Heart right ventricle (tissue), 16 donors: ENCODE measurements around the gene EPO. TPM values are rescaled to one million over a fixed set of nuclear protein-coding genes. Genes with fewer than 3 reads are reported as not detected.

Experiments
- ATAC-seq, 8 donors: fragments of 200-7000 bp; cut with Tn5 transposase; one replicate each; pipeline ENCODE4 v1.9.1; 2020; ENCODE audit warnings: mild to moderate bottlenecking in 8 of 8, moderate library complexity in 8 of 8, moderate number of reproducible peaks in 1 of 8
- DNase-seq, 2 donors: peaks; one replicate each; pipeline ENCODE4 v3.0.0-alpha.2; 2020
- H3K27ac ChIP-seq, 10 donors: fragments of 200-600 bp; sonication (generic) in 2 of 10; one replicate each; pipeline versions ENCODE4 v1.5.0 to v1.8.0; 2020 to 2022; ENCODE audit warnings: mild to moderate bottlenecking in 3 of 10
- H3K27me3 ChIP-seq, 7 donors: fragments of 200-600 bp; one replicate each; pipeline ENCODE4 v1.8.0; 2021 to 2022; ENCODE audit warnings: mild to moderate bottlenecking in 2 of 7
- H3K36me3 ChIP-seq, 9 donors: fragments of 200-600 bp; sonication (generic) in 1 of 9; one replicate each; pipeline versions ENCODE4 v1.5.0 to v1.8.0; 2020 to 2022; ENCODE audit warnings: mild to moderate bottlenecking in 2 of 9
- H3K4me1 ChIP-seq, 9 donors: fragments of 200-600 bp; sonication (generic) in 1 of 9; one replicate each; pipeline versions ENCODE4 v1.5.0 to v1.8.0; 2020 to 2022; ENCODE audit warnings: mild to moderate bottlenecking in 4 of 9
- H3K4me3 ChIP-seq, 10 donors: fragments of 200-600 bp; sonication (generic) in 2 of 10; one replicate each; pipeline versions ENCODE4 v1.5.0 to v1.8.0; 2020 to 2022; ENCODE audit warnings: mild to moderate bottlenecking in 7 of 10, moderate library complexity in 2 of 10
- H3K9me3 ChIP-seq, 11 donors: fragments of 200-600 bp in 10 of 11; sonication (generic) in 2 of 11; one replicate each; pipeline versions ENCODE4 v1.5.0 to v1.8.0; 2013 to 2022; ENCODE audit warnings: mild to moderate bottlenecking in 2 of 11, control low read depth in 1 of 11, moderate library complexity in 1 of 11
- WGBS, 2 donors: extraction: QIAGEN DNeasy Blood & Tissue Kit; methylation state at CpG; one replicate each; pipeline ENCODE4 v1.1.7; 2013; ENCODE audit warnings: inconsistent platforms in 1 of 2; 5-methylcytosine and 5-hydroxymethylcytosine counted together
- intact Hi-C, 10 donors: fragments of 100-400 bp; cut with DNase I; formaldehyde crosslinking; loops; one replicate each; pipeline versions ENCODE4 v1.11.1 to v1.14.2; 2022
- polyA plus RNA-seq, 2 donors: library from polyadenylated mRNA; stranded (reverse); fragments of 200-250 nt; gene quantifications; one replicate each; pipeline ENCODE4 v1.2.3, GENCODE V29; 2013
- total RNA-seq, 10 donors: library from RNA; stranded (reverse); fragmentation: NEBNext Ultra II Directional in 3 of 10; extraction: Animal tissue kit (Norgen Biotek cat#: 25700) in 3 of 10; gene quantifications; one replicate each; pipeline versions ENCODE4 v1.2.1 to v1.2.4, GENCODE V29; 2021 to 2023
- TF ChIP-seq, protein P1 (sequence below), 9 donors: fragments of 200-600 bp; sonication (generic) in 2 of 9; IDR thresholded peaks; one replicate each; pipeline versions ENCODE4 v1.5.0 to v1.8.0; 2021 to 2022; ENCODE audit warnings: antibody characterized with exemption in 9 of 9, mild to moderate bottlenecking in 5 of 9, moderate library complexity in 1 of 9
- donor health status: Arrhythmogenic right ventricular cardiomyopathy.
- donor health status: ischemic (EF 13 %, LVEDD 7.1; RV severe dilation, severe dysfunction).
- donor health status: healthy with polysubstance abuse.
- donor health status: DM: no; HTN: yes; CAD: no.
- donor health status: DM: no; HTN: no; CAD: no.
- donor health status: ischemic (EF 25% LVEDD 6.9; RV normal size, moderate dysfunction).
- donor health status: ischemic (EF 25% LVEDD 5.7; RV mildly dilated, moderate dysfunction).
- donor health status: healthy.
- donor health status: DM: yes; HTN: yes; CAD: no.
- donor health status: Ischemic cardiomyopathy.
- donor health status: ischemic (EF 35%, LVEDD 5.7; RV mildly dilated, moderate dysfunction).
- donor health status: nonischemic (EF 11% LVEDD 7.7; RV severe dilation, severe dysfunction).
- donor health status: DM: yes; HTN: yes; CAD: no.
- donor health status: PGD.
- donor health status: ischemic (EF 29% LVEDD 5.4; RV normal size, mild dysfunction).
- donor health status: nonischemic (EF 23%, LVEDD 6.1; RV moderate dilation, normal function).

The EPO gene
- total and polyA plus RNA-seq, 12 donors, result 0.23 TPM; not detected in 11

DNA sequence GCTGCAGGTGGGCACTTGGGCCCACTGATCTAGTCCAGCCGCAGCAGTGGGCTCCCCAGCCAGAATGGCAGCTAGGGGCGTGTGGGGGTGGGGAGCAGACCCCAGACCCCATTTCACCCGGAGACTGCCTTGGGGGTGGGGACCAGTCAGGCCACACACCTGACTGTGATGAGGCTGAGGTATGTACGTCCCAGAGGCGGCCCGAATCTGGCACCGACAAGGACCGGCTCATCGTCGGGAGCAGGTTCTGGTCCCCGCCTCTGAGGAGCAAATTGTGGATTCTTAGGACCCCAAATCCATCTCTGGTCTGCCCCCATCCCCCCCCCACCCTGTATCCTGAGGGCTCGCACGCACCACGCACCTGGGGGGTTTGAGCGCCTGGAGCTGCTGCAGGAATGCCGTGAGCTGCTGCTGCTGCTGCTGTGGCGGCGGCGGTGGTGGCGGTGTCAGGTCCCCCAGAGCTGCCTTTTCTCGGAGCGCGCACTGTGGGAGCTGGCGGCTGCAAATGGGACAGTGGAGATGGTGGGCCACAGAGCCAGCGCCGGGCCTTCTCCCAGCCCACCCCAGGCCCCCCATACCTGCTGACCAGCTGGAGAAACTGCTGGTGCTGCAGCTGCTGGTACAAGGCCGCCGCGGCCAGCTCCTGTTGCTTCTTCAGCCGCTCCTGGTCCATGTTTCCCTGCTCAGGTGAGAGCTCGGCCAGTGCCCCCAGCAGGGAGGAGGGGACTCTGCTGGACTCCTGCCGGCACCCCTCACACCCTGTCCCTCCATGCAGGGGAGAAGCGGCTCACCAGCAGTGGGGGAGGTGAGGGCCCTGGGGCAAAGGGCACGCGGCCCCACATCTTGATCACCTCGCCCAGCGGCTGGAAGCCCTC is 36.4 kb upstream of the EPO start:
- Histone ChIP-seq H3K27ac (no peak overlapping the region), H3K4me3 (no peak overlapping the region), H3K9me3 (no peaks in the 10 kb centered on the region), H3K27me3 (no peaks in the 10 kb centered on the region), H3K36me3 (peaks cover 7 to 100% (median 74%) of the 10 kb centered on the region in 9 donors), H3K4me1 (peaks cover 0 to 30% (median 14%) of the 10 kb centered on the region in 9 donors)
- DNase-seq, result no peak
- ATAC-seq, result no peak
- TF ChIP-seq, protein P1, sequence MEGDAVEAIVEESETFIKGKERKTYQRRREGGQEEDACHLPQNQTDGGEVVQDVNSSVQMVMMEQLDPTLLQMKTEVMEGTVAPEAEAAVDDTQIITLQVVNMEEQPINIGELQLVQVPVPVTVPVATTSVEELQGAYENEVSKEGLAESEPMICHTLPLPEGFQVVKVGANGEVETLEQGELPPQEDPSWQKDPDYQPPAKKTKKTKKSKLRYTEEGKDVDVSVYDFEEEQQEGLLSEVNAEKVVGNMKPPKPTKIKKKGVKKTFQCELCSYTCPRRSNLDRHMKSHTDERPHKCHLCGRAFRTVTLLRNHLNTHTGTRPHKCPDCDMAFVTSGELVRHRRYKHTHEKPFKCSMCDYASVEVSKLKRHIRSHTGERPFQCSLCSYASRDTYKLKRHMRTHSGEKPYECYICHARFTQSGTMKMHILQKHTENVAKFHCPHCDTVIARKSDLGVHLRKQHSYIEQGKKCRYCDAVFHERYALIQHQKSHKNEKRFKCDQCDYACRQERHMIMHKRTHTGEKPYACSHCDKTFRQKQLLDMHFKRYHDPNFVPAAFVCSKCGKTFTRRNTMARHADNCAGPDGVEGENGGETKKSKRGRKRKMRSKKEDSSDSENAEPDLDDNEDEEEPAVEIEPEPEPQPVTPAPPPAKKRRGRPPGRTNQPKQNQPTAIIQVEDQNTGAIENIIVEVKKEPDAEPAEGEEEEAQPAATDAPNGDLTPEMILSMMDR (IDR thresholded peaks at IDR 0.05), result no peak
- 92 to 94% methylated on average over 36 to 37 of the region's 37 CpGs for WGBS, 2 donors
- intact Hi-C loops, result loop anchor here in 5 of 10 donors (2.0 to 10.0 kb wide), 4 partner anchors 77 to 219 kb away; partner anchors contain the start of genes SPACDR (in 2 of the 5) and TSC22D4 (in 1 of the 5)

DNA sequence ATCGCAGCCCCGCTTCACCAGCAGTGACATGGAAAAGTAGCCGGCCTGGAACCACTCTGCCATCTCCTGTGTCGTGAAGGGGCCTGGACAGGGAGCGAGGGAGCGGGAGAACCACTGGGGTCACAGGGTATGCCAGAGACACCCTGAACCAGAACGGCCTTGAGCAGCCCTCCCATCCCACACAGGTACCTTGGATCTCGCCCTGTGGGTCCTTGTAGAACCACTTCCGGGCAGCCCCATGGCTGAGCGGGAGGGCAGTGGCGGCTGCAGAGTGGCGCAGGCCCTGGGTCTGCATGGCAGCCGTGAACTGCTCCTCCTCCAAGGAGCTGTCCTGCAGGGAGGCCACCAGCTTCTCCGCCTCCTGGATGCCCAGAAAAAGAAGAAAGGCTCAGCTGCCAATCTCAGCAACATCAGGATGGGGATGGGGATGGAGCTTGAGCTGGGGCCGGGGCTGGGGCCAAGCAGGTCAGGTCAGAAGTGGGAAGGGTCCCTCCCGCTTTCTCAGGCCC is 35.7 kb upstream of the EPO start:
- H3K4me1 ChIP-seq, result peaks cover 5 to 30% (median 17%) of the 10 kb centered on the region in 9 donors
- H3K9me3 ChIP-seq, result no peaks in the 10 kb centered on the region
- no peak for DNase-seq
- peaks cover 7 to 100% (median 68%) of the 10 kb centered on the region in 9 donors for H3K36me3 ChIP-seq
- no peak overlapping the region for H3K4me3 ChIP-seq
- H3K27me3 ChIP-seq, result no peaks in the 10 kb centered on the region
- no peak for ATAC-seq
- TF ChIP-seq, protein P1 (IDR thresholded peaks at IDR 0.05), result no peak
- intact Hi-C loops, result loop anchor here in 6 of 10 donors (5.0 to 10.0 kb wide), 4 partner anchors 77 to 220 kb away; partner anchors contain the start of genes SPACDR (in 2 of the 6) and TSC22D4 (in 1 of the 6)
- WGBS, 2 donors, result 92 to 94% methylated on average over 16 of the region's 16 CpGs
- no peak overlapping the region for H3K27ac ChIP-seq

DNA sequence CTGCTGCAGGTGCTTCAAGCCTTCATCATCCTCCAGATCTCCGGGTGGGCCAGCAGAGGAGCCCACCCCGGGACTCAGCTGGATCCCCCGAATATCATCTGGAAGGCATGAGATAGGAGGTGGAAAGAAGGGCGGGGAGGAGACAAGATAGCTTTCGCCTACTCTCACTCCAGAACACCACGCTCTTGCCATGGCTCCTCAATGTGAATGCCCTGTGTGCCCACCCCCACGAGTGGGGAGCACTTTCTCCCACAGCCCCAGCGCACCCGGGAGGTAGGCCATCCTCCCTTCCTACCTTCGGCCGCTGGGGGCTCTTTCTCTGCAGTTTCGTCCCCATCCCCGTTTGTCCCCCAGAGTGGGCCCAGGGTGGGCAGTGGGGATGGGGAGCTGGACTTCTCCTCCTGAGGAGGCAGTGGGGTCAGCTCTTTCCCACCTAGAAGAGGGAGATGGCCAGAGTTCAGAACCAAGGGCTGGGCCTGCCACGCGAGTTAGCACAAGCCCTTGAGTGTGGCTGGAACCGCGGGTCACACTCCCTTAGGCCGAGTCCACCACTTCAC is 35.1 kb upstream of the EPO start:
- Histone ChIP-seq H3K27me3 (no peaks in the 10 kb centered on the region), H3K4me1 (peaks cover 8 to 27% (median 19%) of the 10 kb centered on the region in 9 donors), H3K9me3 (no peaks in the 10 kb centered on the region), H3K4me3 (no peak overlapping the region), H3K36me3 (peaks cover 7 to 100% (median 68%) of the 10 kb centered on the region in 9 donors), H3K27ac (no peak overlapping the region)
- intact Hi-C loops, result loop anchor here in 5 of 10 donors (5.0 to 10.0 kb wide), 3 partner anchors 103 to 220 kb away; partner anchors contain the start of genes SPACDR (in 2 of the 5) and TSC22D4 (in 1 of the 5)
- no peak for ATAC-seq
- 93% methylated on average over 18 of the region's 18 CpGs for WGBS, 2 donors
- TF ChIP-seq, protein P1 (IDR thresholded peaks at IDR 0.05), result no peak
- no peak for DNase-seq

DNA sequence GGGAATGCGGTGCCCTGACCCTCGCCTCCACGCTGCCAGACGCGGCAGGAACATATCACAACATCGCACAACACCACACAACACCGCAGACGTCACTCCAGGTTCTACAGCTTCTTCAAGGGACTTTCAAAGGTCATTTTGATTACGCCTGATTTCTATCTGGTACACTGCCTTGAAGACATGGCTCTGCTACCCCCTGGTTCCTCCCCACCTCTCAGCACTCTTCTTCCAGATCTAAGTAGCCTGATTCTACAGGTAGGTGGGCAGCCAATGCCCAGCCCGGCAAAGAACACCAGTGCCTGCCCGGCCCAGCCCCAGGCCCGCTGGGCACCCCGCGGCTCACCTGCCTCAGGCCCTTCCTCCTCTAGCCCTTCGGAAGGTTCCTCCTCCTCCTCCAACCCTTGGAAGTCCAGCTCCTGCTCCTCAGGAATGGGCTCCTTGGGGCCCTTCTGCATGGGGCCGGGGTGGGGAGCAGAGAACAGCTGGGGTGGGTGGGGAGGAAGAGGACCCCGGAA is 34.6 kb upstream of the EPO start:
- Histone ChIP-seq H3K4me3 (no peak overlapping the region), H3K27me3 (no peaks in the 10 kb centered on the region), H3K4me1 (peaks cover 11 to 30% (median 23%) of the 10 kb centered on the region in 9 donors), H3K27ac (no peak overlapping the region), H3K36me3 (peaks cover 7 to 95% (median 68%) of the 10 kb centered on the region in 9 donors), H3K9me3 (no peaks in the 10 kb centered on the region)
- TF ChIP-seq, protein P1 (IDR thresholded peaks at IDR 0.05), result no peak
- ATAC-seq, result no peak
- WGBS, 2 donors, result 91 to 92% methylated on average over 17 of the region's 17 CpGs
- intact Hi-C loops, result loop anchor here in 5 of 10 donors (5.0 to 10.0 kb wide), 3 partner anchors 103 to 221 kb away; partner anchors contain the start of genes SPACDR (in 2 of the 5) and TSC22D4 (in 1 of the 5)
- no peak for DNase-seq
